GM19193 (cell line): ENCODE results near the gene PDE6A.

Experiments used
- POLR2A ChIP-seq: IDR thresholded peaks from 4 replicates; pipeline ENCODE4 v1.6.1; 2011; ENCODE audit not compliant: insufficient read depth, insufficient read length; ENCODE audit errors: extremely low read depth

Gene PDE6A

DNA sequence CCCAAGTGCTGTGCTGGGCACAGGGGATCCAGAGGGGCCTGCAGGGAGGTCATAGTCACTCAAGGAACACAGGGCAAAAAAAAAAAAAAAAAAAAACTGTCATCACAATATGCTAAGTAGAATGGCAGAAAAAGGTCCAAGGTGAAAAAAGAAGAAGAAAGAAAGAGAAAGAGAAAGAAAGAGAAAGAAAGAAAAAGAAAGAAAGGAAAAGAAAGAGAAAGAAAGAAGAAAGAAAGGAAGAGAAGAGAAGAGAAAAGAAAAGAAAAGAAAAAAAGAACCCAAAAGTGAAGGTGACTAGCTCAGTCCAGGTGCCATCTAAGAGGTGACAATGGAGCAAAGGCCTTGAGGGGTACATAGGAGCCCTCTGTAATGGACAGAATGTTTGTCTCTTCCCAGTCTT, 73.9 kb downstream of the PDE6A start:
- no peak for TF ChIP-seq POLR2A

DNA sequence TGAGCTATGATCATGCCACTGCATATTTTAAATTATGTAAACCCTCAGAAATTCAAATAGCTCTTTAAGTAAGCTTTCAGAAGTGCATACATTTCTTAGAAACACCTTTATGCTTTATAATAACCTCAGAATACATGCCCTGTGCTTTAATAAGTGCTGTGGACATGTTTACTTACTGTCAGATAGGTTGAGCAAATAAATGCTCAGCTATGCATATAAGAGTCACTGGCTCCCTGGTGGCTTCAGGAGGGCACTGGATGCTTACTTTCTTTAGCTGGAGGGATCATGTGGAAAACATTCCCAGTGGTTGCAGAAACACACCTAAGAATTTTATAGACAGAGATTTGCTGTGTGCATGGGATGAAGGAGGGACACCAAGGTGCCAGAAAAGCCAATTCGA, 74.4 kb downstream of the PDE6A start:
- no peak for TF ChIP-seq POLR2A

DNA sequence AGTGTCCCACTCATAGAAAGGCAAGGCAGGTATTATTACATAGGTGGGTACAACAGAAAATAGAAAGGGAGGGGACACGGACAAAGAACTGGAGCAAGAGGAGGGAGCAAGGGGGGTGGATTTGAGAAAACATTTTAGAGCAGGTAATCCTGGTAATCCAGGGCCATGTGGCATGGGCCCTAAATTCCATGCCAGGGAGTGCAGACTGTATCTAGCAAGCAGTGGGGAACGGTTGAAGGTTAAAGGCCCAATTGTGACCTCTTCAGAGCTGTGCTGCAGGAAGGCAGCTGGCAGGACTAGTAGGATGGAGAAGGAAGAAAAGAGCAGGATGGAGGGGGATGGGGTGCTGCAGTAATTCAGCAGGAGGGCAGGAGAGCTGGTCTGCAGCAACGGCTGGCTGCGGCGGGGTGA, 75.2 kb downstream of the PDE6A start:
- no peak for TF ChIP-seq POLR2A

DNA sequence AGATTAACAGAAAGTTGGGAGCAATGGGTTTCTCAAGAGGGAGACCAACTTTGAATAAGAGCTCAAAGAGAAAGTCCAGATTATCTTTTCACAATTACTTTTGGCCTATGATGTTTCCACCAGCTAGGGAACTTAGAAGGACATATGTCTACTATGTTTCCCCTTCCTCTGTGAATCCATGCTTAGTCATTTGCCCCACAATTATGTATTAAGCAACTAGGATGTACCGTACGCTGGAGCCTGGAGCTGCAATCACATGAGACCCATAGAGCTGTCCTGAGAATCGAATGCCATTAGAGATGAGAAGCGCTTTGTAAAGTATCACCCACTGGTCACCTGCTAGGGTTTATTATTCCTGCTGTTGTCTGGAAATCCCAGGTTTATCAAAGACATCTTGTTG, 78.8 kb downstream of the PDE6A start:
- TF ChIP-seq POLR2A = no peak

DNA sequence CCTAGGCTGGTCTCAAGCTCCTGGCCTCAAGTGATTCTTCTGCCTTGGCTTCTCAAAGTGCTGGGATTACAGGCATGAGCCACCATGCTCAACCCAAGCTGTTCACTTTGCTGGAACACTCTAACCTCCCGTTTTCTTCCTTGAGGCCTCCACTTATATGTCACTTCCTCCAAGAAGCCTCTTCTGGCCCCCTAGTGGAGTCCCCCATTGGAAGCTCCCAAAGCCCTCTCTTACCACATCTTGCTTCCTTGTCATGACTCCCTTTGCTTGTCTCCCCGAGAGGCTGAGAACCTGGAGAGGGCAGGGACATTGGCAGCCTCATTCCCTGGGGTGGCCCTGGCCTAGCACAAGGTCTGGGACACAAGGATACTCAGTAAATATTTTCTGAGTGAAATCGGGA, 80.8 kb downstream of the PDE6A start:
- no peak for TF ChIP-seq POLR2A

DNA sequence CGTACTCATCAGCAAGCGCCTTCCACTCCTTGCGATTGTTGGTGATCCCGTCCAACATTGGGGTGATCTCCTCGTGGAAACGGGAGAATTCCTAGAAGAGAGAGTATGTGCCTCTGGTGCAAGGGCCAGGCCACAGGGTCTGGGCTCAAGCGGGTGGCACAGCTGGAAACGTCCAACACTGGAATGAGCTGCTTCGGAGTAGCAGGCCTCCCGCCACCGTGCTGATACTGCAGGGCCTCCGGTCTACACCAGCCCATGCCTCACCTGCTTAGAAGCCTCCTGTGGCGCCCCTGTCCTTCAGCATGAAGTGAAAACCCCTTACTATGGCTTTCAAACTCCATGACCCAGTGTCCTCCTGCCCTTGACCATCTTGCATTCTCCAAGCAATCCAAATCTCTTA, 81.4 kb downstream of the PDE6A start:
- no peak for TF ChIP-seq POLR2A

DNA sequence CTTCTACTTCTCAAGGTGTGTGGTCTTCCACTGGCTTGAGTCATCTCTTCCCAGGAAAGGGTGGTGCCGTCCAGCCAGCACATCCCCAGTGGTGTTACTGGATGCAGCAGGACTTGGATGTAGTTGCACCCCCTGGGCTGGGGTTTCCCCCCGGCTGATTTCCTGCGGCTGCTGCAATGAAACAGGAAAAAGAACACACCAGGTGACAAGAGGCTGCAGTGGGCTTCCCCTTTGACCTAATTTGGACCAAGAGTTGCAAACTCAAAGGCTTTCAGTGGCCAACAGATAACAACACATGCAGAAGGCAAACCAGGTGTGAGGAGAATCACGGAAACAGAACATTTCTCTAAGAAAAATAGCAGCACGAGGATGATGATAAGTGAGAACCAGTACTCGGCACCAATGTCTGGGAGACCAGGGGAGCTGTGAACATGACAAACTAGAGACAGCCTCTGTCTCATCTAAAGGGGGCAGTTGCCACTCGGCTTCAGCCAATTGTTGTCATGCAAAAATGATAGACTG, 83.7 kb downstream of the PDE6A start:
- no peak for TF ChIP-seq POLR2A

DNA sequence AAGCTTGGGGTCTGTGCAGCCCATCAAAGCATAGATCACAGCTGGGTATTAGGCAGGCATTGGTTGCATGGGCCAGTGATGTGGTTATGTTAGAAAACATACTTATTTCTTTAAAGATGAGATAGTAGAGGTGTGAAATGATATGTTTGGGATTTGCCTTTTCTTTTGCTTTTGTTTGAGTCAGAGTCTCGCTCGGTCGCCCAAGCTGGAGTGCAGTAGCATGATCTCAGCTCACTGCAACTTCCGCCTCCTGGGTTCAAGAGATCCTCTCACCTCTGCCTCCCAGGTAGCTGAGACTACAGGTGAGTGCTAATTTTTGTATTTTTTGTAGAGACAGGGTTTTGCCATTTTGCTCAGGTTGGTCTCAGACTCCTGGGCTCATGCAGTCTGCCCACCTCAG, 84.8 kb downstream of the PDE6A start:
- TF ChIP-seq POLR2A = no peak

DNA sequence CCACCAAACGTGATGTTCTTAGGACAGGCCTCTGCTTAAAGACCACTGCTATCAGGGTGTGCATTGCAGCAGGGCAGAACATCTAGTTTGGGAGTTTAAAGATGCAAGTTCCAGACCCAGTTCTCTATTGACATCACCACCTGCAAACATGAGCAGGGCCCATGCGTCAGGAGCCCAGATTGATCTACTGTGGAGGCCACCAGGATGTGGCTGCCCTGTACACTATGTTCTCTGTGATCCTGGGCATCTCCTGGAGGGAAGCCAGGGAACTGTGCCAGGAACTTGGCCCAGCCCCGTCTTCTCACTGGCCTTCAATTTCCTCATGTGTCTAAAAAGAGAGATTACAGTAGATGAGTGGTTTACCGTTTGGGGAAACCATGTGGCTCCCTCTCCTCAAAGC, 87.1 kb downstream of the PDE6A start:
- no peak for TF ChIP-seq POLR2A

DNA sequence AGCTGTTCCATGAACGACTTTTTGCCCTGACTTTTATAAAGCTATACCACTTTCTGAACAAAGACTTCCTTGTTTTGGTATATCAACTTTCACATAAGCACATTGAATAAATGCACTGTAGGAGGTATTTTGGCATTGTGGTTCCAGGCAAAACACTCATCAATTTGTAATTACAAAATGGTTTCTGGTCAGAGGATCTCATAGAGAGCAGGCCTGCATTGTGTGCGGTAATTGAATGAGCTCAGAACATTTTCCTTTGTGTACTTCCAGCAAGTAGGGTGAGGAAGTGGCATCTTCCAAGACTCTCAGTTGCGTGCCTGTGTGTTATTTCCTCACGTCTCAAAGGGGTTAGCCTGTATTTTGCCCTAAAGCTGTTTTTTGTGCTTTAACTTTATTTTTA, 89.2 kb downstream of the PDE6A start:
- TF ChIP-seq POLR2A = no peak

DNA sequence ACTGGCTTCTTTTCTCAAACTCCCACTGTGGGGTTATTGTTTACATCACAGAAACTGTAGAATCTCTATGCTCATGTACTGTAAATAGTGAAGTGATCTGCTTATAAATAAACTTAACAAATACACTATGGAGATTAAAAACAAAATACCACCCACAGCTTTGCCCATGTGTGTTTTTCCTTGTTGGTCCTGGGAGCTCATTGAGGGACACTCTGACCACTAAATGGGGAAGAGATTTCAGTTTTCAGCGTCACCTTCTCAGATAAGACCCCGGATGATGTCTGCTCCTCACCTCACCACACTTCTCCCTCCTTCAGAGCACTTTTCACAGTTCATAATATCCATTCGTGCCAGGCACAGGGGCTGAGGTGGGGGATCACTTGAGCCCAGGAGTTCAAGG, 89.7 kb downstream of the PDE6A start:
- TF ChIP-seq POLR2A = no peak

DNA sequence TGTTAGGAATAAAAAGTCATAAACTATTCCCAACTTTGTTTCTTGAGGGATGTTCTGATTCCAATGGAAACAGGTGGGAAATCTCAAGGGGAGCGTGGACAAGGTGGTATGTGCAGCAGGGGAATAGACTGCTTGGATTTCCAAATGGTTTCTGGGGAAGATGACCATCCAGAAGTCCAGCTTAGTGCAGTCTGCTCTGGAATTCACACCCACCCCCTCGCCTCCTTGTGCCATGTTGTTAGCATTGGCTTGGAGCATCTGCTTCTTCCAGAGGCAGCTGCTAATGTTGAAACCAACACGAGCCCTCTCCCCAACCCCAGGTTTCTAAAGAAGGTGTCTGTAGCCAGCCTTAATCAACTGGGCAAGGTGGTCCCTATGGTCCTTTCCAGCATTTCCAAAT, 90.9 kb downstream of the PDE6A start:
- TF ChIP-seq POLR2A = no peak

DNA sequence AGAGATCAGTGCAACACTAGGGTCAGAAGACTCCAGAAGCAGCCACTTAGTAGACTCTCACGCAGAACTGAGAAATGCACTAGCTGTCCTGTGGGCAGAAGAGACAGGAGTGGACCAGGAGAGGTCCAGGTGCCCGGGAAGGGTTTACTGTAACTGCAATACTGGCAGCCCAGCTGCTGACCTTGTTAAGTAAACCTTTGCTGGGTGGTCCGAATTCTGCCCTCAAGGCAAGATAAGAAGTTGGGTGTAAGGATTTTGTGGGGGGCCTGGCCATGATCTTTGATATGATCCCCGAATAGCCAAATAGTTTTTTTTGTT, 91.3 kb downstream of the PDE6A start:
- TF ChIP-seq POLR2A = no peak

DNA sequence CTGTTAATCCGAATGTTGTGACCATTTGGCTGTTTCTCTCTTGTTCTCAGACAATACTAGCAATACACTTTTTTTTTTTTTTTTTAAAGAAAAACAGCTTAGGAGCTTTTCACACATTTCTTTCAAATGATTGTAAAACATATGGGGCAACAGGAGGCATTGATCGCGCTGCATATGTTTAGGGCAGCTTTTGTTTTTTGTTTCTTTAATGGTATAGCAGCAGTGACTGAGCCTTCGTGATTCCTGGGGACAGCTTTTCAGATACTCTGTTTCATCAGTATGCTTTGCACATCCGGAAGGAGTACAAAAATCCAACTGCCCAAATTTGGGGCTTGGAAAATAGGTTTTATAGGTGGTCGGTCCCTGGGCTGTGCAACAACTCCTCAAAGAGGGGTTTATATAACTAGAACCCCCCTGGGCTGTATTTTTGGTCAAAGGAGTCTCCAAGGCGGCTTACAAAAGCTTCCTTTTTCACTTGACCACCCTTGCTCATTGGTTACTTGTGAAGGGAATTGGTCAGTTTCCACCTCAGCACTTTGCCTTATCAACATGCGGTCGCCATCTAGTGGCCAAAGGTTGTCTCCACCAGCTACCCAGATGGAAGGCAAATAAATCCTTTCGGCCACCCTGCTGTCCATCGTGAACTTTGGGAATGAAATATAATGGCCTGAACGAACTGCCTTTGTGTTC, 91.8 kb downstream of the PDE6A start:
- TF ChIP-seq POLR2A = no peak

DNA sequence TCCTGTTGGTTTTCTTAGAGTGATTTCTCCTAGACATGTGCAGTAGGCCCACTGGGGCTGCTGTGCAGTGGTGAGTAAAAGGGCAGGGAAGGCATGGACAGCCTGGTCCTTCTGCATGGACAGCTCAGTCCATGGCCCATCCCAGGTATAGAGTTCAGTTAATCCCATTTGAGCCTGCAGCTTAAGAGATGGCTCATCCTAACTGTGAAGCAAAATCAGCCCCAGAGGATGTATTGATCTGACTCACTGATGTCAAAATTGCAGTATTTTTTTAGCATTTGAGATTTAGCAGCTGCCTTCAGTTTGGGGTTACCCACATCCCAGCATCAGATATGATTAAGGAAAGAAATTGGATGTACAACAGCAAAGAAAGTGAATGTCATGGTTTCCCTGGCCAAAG, 93.4 kb downstream of the PDE6A start:
- no peak for TF ChIP-seq POLR2A

DNA sequence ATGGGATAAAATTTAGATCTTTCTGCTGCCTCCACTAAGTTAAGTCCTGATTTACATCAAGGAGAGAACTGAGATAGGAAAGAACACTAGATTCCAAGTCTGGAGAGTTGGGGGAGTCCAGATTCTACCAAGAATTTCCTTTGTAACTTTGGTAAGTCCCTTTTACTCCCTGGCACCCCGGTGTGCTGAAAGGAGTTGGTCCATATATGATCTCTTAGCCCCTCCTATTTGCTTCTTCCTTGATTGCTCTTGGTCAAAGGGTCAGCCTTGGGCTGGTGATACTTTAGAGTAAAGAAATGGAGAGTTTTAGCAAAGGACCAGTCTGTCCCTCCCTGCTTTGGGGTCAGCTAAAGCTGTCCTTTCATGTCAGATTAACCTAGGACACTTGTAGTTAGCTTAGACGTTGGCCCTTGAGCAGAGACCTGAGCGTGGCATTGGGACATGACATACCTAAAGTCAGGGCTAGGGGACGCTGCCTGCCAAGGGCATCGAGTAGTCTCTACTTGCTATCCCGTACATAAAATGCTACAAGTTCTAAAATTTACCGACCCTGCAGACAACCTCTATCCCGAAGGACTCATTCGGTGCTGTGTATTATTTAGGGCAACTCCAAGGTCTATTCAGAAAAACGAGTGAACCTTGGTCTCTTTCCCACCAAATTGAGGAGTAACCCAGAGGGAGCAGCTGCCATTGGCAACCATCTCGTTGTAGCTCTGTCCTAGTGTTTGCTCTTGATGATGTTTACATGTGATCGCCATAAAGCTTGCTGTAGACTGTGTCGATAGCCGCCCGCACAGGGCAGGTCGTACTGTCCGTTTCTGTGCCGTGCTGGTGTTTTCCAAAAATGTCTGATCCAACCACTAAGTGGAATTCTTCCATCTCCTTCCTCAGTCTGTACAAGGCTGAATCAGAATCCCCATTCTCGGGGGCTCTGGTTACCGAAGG, 94.4 kb downstream of the PDE6A start:
- TF ChIP-seq POLR2A = no peak

DNA sequence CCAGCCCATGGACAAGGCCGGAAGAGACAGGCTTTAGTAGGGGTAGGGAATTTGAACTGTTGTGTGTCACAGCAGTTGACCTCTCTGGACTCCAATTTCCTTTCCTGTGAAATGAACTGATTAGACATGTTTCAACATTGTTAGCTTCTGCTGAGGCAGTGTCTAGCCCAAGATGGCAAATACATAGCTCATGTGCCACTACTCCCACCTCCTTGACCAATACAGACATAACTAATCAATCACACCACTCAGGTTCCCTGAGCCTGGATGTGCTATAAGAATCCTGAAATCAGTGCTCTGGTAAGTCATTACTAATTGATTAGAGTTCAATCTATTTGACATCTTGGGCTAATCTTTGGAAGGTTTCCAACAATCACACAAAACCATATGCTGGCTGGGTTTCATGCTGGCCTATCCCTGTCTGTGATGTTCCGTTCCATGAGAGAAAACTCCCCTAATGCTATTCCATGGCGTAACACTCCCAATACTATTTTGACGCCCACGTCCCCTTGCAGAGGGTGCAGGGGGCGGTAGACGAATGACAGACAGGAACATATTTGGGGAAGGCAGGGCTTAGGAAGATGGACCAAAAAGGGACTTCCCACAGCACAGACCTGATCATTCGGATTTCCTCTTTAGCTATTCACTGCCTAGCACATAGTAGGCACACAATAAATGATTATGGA, 95.2 kb downstream of the PDE6A start:
- TF ChIP-seq POLR2A = no peak

DNA sequence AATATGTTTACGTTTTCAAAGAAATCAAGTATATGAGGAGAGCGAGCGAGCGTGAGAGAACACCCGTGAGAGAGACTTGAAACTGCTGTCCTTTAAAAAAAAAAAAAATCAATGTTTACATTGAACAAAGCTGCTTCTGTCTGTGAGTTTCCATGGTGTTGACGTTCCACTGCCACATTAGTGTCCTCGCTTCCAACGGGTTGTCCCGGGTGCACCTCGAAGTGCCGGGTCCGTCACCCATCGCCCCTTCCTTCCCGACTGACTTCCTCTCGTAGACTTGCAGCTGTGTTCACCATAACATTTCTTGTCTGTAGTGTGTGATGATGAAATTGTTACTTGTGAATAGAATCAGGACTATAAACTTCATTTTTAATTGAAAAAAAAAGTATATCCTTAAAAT, 97.0 kb downstream of the PDE6A start:
- no peak for TF ChIP-seq POLR2A
